Sigmoid colon (tissue), 3 donors: ENCODE results near the gene FBXO42.

ENCODE experiments used
- CTCF ChIP-seq, 4 experiments: fragments of 450-650 bp in 3 of 4; fragments of 200-600 bp in 1 of 4; IDR thresholded peaks; one replicate each; pipeline ENCODE4 v1.5.1; 2016 to 2019; ENCODE audit warnings: antibody characterized with exemption in 4 of 4, mild to moderate bottlenecking in 3 of 4, moderate library complexity in 2 of 4
- POLR2A ChIP-seq, 2 donors: fragments of 450-650 bp; IDR thresholded peaks; one replicate each; pipeline ENCODE4 v1.6.1; 2016; ENCODE audit warnings: antibody characterized with exemption in 2 of 2, mild to moderate bottlenecking in 2 of 2, moderate library complexity in 2 of 2

- TF ChIP-seq POLR2A (IDR thresholded peaks at IDR 0.05) = no peak
- no peak for TF ChIP-seq CTCF (IDR thresholded peaks at IDR 0.05)
These were observed 143.0 kb downstream of the FBXO42 start for GRCh38 chr1:16209132-16209846.
